HG03342 (cell line): Measurements from ENCODE around the gene TMEM259.

Experiments used
- ATAC-seq: cut with Tn5 transposase; IDR thresholded peaks from one replicate; pipeline ENCODE4 v1.9.1; 2021; ENCODE audit warnings: mild to moderate bottlenecking, moderate library complexity; ENCODE audit not compliant: unreplicated experiment

The TMEM259 gene

GRCh38 chr19:964116-964520, 56.8 kb downstream of the TMEM259 start:
- no peak for ATAC-seq

- ATAC-seq, result no peak
These were observed 57.4 kb downstream of the TMEM259 start for GRCh38 chr19:963486-963951.

GRCh38 chr19:962683-963400, 58.1 kb downstream of the TMEM259 start:
- ATAC-seq, result no peak

- no peak for ATAC-seq
These were observed 58.9 kb downstream of the TMEM259 start for GRCh38 chr19:961866-962620.

- no peak for ATAC-seq
These were observed 60.4 kb downstream of the TMEM259 start for GRCh38 chr19:960601-960938.

- ATAC-seq, result no peak
These were observed 60.9 kb downstream of the TMEM259 start for GRCh38 chr19:960020-960419.
